ENCODE measurements around the gene KLHL30.

The KLHL30 gene

GRCh38 chr2:238132463-238133450, 5.7 kb upstream of the KLHL30 start:
- DNase-seq (ENCODE audit: low spot score): no peak

- DNase-seq (ENCODE audit: low spot score): no peak
Measured at GRCh38 chr2:238133499-238134392, 4.7 kb upstream of the KLHL30 start.

GRCh38 chr2:238134393-238134785, 4.1 kb upstream of the KLHL30 start:
- DNase-seq (ENCODE audit: low spot score): no peak

GRCh38 chr2:238135601-238136150, 2.8 kb upstream of the KLHL30 start:
- DNase-seq (ENCODE audit: low spot score): no peak

- no peak for DNase-seq (ENCODE audit: low spot score)
Measured at GRCh38 chr2:238136820-238137537, 1.5 kb upstream of the KLHL30 start.

GRCh38 chr2:238137885-238138284, 583 bp upstream of the KLHL30 start:
- DNase-seq (ENCODE audit: low spot score): no peak

- DNase-seq (ENCODE audit: low spot score): peak; percentile 22
Measured at GRCh38 chr2:238139196-238140039, 950 bp downstream of the KLHL30 start.

GRCh38 chr2:238140040-238140439, 1.6 kb downstream of the KLHL30 start:
- no peak for DNase-seq (ENCODE audit: low spot score)

- no peak for DNase-seq (ENCODE audit: low spot score)
Measured at GRCh38 chr2:238140721-238141540, 2.5 kb downstream of the KLHL30 start.

- DNase-seq (ENCODE audit: low spot score): no peak
Measured at GRCh38 chr2:238141541-238142318, 3.3 kb downstream of the KLHL30 start.

- no peak for DNase-seq (ENCODE audit: low spot score)
Measured at GRCh38 chr2:238142382-238143205, 4.1 kb downstream of the KLHL30 start.

- DNase-seq (ENCODE audit: low spot score): no peak
Measured at GRCh38 chr2:238143239-238143951, 4.9 kb downstream of the KLHL30 start.

- DNase-seq (ENCODE audit: low spot score): no peak
Measured at GRCh38 chr2:238144262-238144661, 5.8 kb downstream of the KLHL30 start.

GRCh38 chr2:238145046-238145445, 6.6 kb downstream of the KLHL30 start:
- no peak for DNase-seq (ENCODE audit: low spot score)

GRCh38 chr2:238145851-238146250, 7.4 kb downstream of the KLHL30 start:
- no peak for DNase-seq (ENCODE audit: low spot score)

GRCh38 chr2:238146884-238147544, 8.5 kb downstream of the KLHL30 start:
- no peak for DNase-seq (ENCODE audit: low spot score)

- no peak for DNase-seq (ENCODE audit: low spot score)
Measured at GRCh38 chr2:238148981-238149380, 10.5 kb downstream of the KLHL30 start.
